Hepatocyte (in vitro differentiated cells): ENCODE data around the gene DHX15.

ENCODE experiments used
- EZH2phosphoT487 ChIP-seq: fragments of 200-600 bp; sonication (generic); IDR thresholded peaks from one replicate; pipeline ENCODE4 v1.6.1; 2018; ENCODE audit warnings: antibody characterized with exemption, mild to moderate bottlenecking, low read depth, moderate library complexity; ENCODE audit not compliant: unreplicated experiment, severe bottlenecking
- TF ChIP-seq, protein P1 (sequence below): fragments of 200-600 bp; sonication (generic); IDR thresholded peaks from 2 replicates; pipeline ENCODE4 v1.5.1; 2016; ENCODE audit warnings: antibody characterized with exemption, mild to moderate bottlenecking; ENCODE audit not compliant: poor library complexity

DNA sequence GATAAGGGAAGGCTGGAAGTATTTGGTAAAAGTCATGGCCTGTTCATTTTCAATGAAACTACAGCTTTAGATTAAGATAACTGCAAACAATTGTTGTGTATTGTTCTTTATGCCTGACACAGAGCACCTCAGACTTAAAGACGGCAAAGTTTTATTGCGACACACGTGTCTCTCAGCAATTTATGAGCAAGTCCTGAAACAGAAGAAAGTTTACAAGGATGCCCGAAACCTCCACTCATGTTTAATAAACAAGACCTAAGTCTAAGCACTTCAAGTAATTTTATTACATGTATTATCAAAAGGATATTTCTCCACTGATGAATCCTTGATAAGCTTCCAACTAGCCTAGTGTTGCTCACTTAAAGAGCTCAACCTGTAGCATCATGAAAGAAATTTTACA lies 51.0 kb downstream of the DHX15 start:
- TF ChIP-seq EZH2phosphoT487: no peak
- TF ChIP-seq, protein P1, sequence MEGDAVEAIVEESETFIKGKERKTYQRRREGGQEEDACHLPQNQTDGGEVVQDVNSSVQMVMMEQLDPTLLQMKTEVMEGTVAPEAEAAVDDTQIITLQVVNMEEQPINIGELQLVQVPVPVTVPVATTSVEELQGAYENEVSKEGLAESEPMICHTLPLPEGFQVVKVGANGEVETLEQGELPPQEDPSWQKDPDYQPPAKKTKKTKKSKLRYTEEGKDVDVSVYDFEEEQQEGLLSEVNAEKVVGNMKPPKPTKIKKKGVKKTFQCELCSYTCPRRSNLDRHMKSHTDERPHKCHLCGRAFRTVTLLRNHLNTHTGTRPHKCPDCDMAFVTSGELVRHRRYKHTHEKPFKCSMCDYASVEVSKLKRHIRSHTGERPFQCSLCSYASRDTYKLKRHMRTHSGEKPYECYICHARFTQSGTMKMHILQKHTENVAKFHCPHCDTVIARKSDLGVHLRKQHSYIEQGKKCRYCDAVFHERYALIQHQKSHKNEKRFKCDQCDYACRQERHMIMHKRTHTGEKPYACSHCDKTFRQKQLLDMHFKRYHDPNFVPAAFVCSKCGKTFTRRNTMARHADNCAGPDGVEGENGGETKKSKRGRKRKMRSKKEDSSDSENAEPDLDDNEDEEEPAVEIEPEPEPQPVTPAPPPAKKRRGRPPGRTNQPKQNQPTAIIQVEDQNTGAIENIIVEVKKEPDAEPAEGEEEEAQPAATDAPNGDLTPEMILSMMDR: no peak
